ENCODE measurements around the gene BACH2.

The BACH2 gene

GRCh38 chr6:90233213-90233612 lies 63.4 kb downstream of the BACH2 start:
- Histone ChIP-seq H3K9ac (ENCODE audit: low read depth, low read length, poor library complexity) (no peak overlapping the region), H3K23ac (ENCODE audit: low read depth, low read length, poor library complexity) (no peak overlapping the region), H2BK120ac (ENCODE audit: low read depth, low read length) (no peak overlapping the region), H3K18ac (ENCODE audit: low read length) (no peak overlapping the region), H3K36me3 (replicated peaks in 1 of 2; ENCODE audit: control insufficient read depth in 2 of 2, insufficient read depth in 2 of 2, low read length in 2 of 2) (peaks cover 0 to 2% of the 10 kb centered on the region in 2 donors), H3K4me2 (ENCODE audit: insufficient read depth, low read length, poor library complexity, severe bottlenecking) (no peak overlapping the region), H3K27me3 (ENCODE audit: control insufficient read depth in 3 of 3, insufficient read depth in 3 of 3, low read depth in 1 of 3, low read length in 3 of 3) (no peaks in the 10 kb centered on the region), H3K27ac (replicated peaks; ENCODE audit: low read length) (no peak overlapping the region), H3K79me1 (ENCODE audit: low read depth, low read length) (no peaks in the 10 kb centered on the region), H2BK5ac (ENCODE audit: low read length) (no peak overlapping the region), H2BK15ac (ENCODE audit: low read length) (no peak overlapping the region), H4K8ac (ENCODE audit: low read depth, low read length) (no peak overlapping the region), H2AFZ (ENCODE audit: low read length) (no peak overlapping the region), H2BK12ac (ENCODE audit: low read length) (no peak overlapping the region), H2AK5ac (ENCODE audit: low read depth, low read length) (no peak overlapping the region), H3K14ac (ENCODE audit: low read length) (no peak overlapping the region), H3K4ac (ENCODE audit: low read length) (no peak overlapping the region), H3K4me1 (ENCODE audit: control insufficient read depth in 2 of 2, insufficient read depth in 1 of 2, low read depth in 1 of 2, low read length in 2 of 2) (peaks cover 3 to 10% of the 10 kb centered on the region in 2 donors), H4K91ac (ENCODE audit: low read depth, low read length, poor library complexity) (no peak overlapping the region), H3K4me3 (ENCODE audit: low read length in 2 of 2) (no peak overlapping the region), H3K9me3 (replicated peaks in 1 of 2; ENCODE audit: control insufficient read depth in 2 of 2, insufficient read depth in 1 of 2, low read depth in 1 of 2, low read length in 2 of 2) (no peaks in the 10 kb centered on the region)
- DNase-seq (ENCODE audit: low spot score), result no peak
- no CpG with 5 or more reads among the region's 2 CpGs for WGBS, 2 donors (ENCODE audit: extremely low coverage in 2 of 2, insufficient read length in 2 of 2, insufficient replicate concordance in 1 of 2)

- WGBS, 2 donors (ENCODE audit: extremely low coverage in 2 of 2, insufficient read length in 2 of 2, insufficient replicate concordance in 1 of 2), result no CpG with 5 or more reads among the region's 1 CpG
- Histone ChIP-seq H3K9ac (ENCODE audit: low read depth, low read length, poor library complexity) (no peak overlapping the region), H3K23ac (ENCODE audit: low read depth, low read length, poor library complexity) (no peak overlapping the region), H3K4me1 (ENCODE audit: control insufficient read depth in 2 of 2, insufficient read depth in 1 of 2, low read depth in 1 of 2, low read length in 2 of 2) (peaks cover 8 to 16% of the 10 kb centered on the region in 2 donors), H3K9me3 (replicated peaks in 1 of 2; ENCODE audit: control insufficient read depth in 2 of 2, insufficient read depth in 1 of 2, low read depth in 1 of 2, low read length in 2 of 2) (no peaks in the 10 kb centered on the region), H3K79me1 (ENCODE audit: low read depth, low read length) (no peaks in the 10 kb centered on the region), H3K18ac (ENCODE audit: low read length) (no peak overlapping the region), H4K91ac (ENCODE audit: low read depth, low read length, poor library complexity) (no peak overlapping the region), H2BK12ac (ENCODE audit: low read length) (no peak overlapping the region), H2BK120ac (ENCODE audit: low read depth, low read length) (no peak overlapping the region), H3K14ac (ENCODE audit: low read length) (no peak overlapping the region), H2AFZ (ENCODE audit: low read length) (no peak overlapping the region), H2BK15ac (ENCODE audit: low read length) (no peak overlapping the region), H3K4me3 (ENCODE audit: low read length in 2 of 2) (no peak overlapping the region), H3K27me3 (ENCODE audit: control insufficient read depth in 3 of 3, insufficient read depth in 3 of 3, low read depth in 1 of 3, low read length in 3 of 3) (no peaks in the 10 kb centered on the region), H3K27ac (replicated peaks; ENCODE audit: low read length) (no peak overlapping the region), H3K4ac (ENCODE audit: low read length) (no peak overlapping the region), H3K36me3 (replicated peaks in 1 of 2; ENCODE audit: control insufficient read depth in 2 of 2, insufficient read depth in 2 of 2, low read length in 2 of 2) (peaks cover 0 to 2% of the 10 kb centered on the region in 2 donors), H3K4me2 (ENCODE audit: insufficient read depth, low read length, poor library complexity, severe bottlenecking) (no peak overlapping the region), H4K8ac (ENCODE audit: low read depth, low read length) (no peak overlapping the region), H2BK5ac (ENCODE audit: low read length) (no peak overlapping the region), H2AK5ac (ENCODE audit: low read depth, low read length) (no peak overlapping the region)
- no peak for DNase-seq (ENCODE audit: low spot score)
Observed at GRCh38 chr6:90231798-90232197, 64.8 kb downstream of the BACH2 start.

- no CpG with 5 or more reads among the region's 2 CpGs for WGBS, 2 donors (ENCODE audit: extremely low coverage in 2 of 2, insufficient read length in 2 of 2, insufficient replicate concordance in 1 of 2)
- no peak overlapping the region for H3K4ac ChIP-seq (ENCODE audit: low read length)
Observed at GRCh38 chr6:90231308-90231707, 65.3 kb downstream of the BACH2 start.

GRCh38 chr6:90230548-90231215 lies 66.0 kb downstream of the BACH2 start:
- no peak overlapping the region for H3K9ac ChIP-seq (ENCODE audit: low read depth, low read length, poor library complexity)
- no peak overlapping the region for H2BK15ac ChIP-seq (ENCODE audit: low read length)
- H3K4ac ChIP-seq (ENCODE audit: low read length), result no peak overlapping the region
- no peaks in the 10 kb centered on the region for H3K27me3 ChIP-seq (ENCODE audit: control insufficient read depth in 3 of 3, insufficient read depth in 3 of 3, low read depth in 1 of 3, low read length in 3 of 3)
- no peak overlapping the region for H3K23ac ChIP-seq (ENCODE audit: low read depth, low read length, poor library complexity)
- no peak overlapping the region for H3K14ac ChIP-seq (ENCODE audit: low read length)
- no peak overlapping the region for H4K8ac ChIP-seq (ENCODE audit: low read depth, low read length)
- DNase-seq (ENCODE audit: low spot score), result no peak
- H3K4me3 ChIP-seq (ENCODE audit: low read length in 2 of 2), result no peak overlapping the region
- peaks cover 0 to 2% of the 10 kb centered on the region in 2 donors for H3K36me3 ChIP-seq (replicated peaks in 1 of 2; ENCODE audit: control insufficient read depth in 2 of 2, insufficient read depth in 2 of 2, low read length in 2 of 2)
- H3K27ac ChIP-seq (replicated peaks; ENCODE audit: low read length), result no peak overlapping the region
- no peak overlapping the region for H4K91ac ChIP-seq (ENCODE audit: low read depth, low read length, poor library complexity)
- H2BK120ac ChIP-seq (ENCODE audit: low read depth, low read length), result no peak overlapping the region
- no peaks in the 10 kb centered on the region for H3K79me1 ChIP-seq (ENCODE audit: low read depth, low read length)
- H3K18ac ChIP-seq (ENCODE audit: low read length), result no peak overlapping the region
- H2BK12ac ChIP-seq (ENCODE audit: low read length), result no peak overlapping the region
- H2AFZ ChIP-seq (ENCODE audit: low read length), result no peak overlapping the region
- no peak overlapping the region for H2AK5ac ChIP-seq (ENCODE audit: low read depth, low read length)
- H3K4me2 ChIP-seq (ENCODE audit: insufficient read depth, low read length, poor library complexity, severe bottlenecking), result no peak overlapping the region
- H2BK5ac ChIP-seq (ENCODE audit: low read length), result no peak overlapping the region
- H3K4me1 ChIP-seq (ENCODE audit: control insufficient read depth in 2 of 2, insufficient read depth in 1 of 2, low read depth in 1 of 2, low read length in 2 of 2), result peaks cover 13 to 18% of the 10 kb centered on the region in 2 donors
- H3K9me3 ChIP-seq (replicated peaks in 1 of 2; ENCODE audit: control insufficient read depth in 2 of 2, insufficient read depth in 1 of 2, low read depth in 1 of 2, low read length in 2 of 2), result no peaks in the 10 kb centered on the region
- no CpG with 5 or more reads among the region's 3 CpGs for whole genome bisulfite sequencing, 2 donors (ENCODE audit: extremely low coverage in 2 of 2, insufficient read length in 2 of 2, insufficient replicate concordance in 1 of 2)

More at GRCh38 chr6:90231308-90231707, 65.3 kb downstream of the BACH2 start:
- no peak overlapping the region for H3K27ac ChIP-seq (replicated peaks; ENCODE audit: low read length)
- peaks cover 8 to 18% of the 10 kb centered on the region in 2 donors for H3K4me1 ChIP-seq (ENCODE audit: control insufficient read depth in 2 of 2, insufficient read depth in 1 of 2, low read depth in 1 of 2, low read length in 2 of 2)
- H4K8ac ChIP-seq (ENCODE audit: low read depth, low read length), result no peak overlapping the region
- H3K23ac ChIP-seq (ENCODE audit: low read depth, low read length, poor library complexity), result no peak overlapping the region
- H3K27me3 ChIP-seq (ENCODE audit: control insufficient read depth in 3 of 3, insufficient read depth in 3 of 3, low read depth in 1 of 3, low read length in 3 of 3), result no peaks in the 10 kb centered on the region
- no peak overlapping the region for H3K4me3 ChIP-seq (ENCODE audit: low read length in 2 of 2)
- H2AK5ac ChIP-seq (ENCODE audit: low read depth, low read length), result no peak overlapping the region
- H3K14ac ChIP-seq (ENCODE audit: low read length), result no peak overlapping the region
- DNase-seq (ENCODE audit: low spot score), result no peak
- H2AFZ ChIP-seq (ENCODE audit: low read length), result no peak overlapping the region
- no peaks in the 10 kb centered on the region for H3K9me3 ChIP-seq (replicated peaks in 1 of 2; ENCODE audit: control insufficient read depth in 2 of 2, insufficient read depth in 1 of 2, low read depth in 1 of 2, low read length in 2 of 2)
- no peak overlapping the region for H2BK15ac ChIP-seq (ENCODE audit: low read length)
- H3K36me3 ChIP-seq (replicated peaks in 1 of 2; ENCODE audit: control insufficient read depth in 2 of 2, insufficient read depth in 2 of 2, low read length in 2 of 2), result peaks cover 0 to 2% of the 10 kb centered on the region in 2 donors
- H2BK120ac ChIP-seq (ENCODE audit: low read depth, low read length), result no peak overlapping the region
- H2BK5ac ChIP-seq (ENCODE audit: low read length), result no peak overlapping the region
- H3K9ac ChIP-seq (ENCODE audit: low read depth, low read length, poor library complexity), result no peak overlapping the region
- H3K79me1 ChIP-seq (ENCODE audit: low read depth, low read length), result no peaks in the 10 kb centered on the region
- no peak overlapping the region for H3K4me2 ChIP-seq (ENCODE audit: insufficient read depth, low read length, poor library complexity, severe bottlenecking)
- H4K91ac ChIP-seq (ENCODE audit: low read depth, low read length, poor library complexity), result no peak overlapping the region
- no peak overlapping the region for H3K18ac ChIP-seq (ENCODE audit: low read length)
- H2BK12ac ChIP-seq (ENCODE audit: low read length), result no peak overlapping the region
